Measurements from ENCODE around the gene MTCL1.

The MTCL1 gene

GRCh38 chr18:8713691-8714090, 8.3 kb downstream of the MTCL1 start:
- no peak for DNase-seq (ENCODE audit: low read depth in 2 of 2)

GRCh38 chr18:8715599-8715998, 10.2 kb downstream of the MTCL1 start:
- DNase-seq (ENCODE audit: low read depth in 2 of 2), result no peak

GRCh38 chr18:8717011-8717770, 11.8 kb downstream of the MTCL1 start:
- DNase-seq (ENCODE audit: low read depth in 2 of 2), result no peak

DNA sequence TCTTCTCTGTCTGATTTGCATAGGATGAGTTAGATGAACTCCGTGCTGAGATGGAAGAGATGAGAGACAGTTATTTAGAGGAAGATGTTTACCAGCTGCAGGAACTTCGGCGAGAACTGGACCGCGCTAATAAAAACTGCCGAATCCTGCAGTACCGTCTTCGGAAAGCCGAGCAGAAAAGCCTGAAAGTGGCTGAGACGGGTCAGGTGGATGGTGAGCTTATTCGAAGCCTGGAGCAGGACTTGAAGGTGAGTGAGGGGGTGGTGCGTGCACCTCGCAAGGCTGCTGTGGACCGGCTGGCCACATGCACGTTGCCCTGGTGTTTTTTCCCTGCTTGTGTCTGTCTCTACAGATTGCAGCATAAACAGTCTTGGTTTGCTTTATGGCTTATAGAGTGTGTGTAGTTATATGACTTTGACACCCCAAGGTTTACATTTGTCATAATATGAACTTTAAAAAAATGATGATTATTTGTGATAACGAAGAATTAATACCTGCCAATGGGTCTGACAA, 13.1 kb downstream of the MTCL1 start:
- no peak for DNase-seq (ENCODE audit: low read depth in 2 of 2)

DNA sequence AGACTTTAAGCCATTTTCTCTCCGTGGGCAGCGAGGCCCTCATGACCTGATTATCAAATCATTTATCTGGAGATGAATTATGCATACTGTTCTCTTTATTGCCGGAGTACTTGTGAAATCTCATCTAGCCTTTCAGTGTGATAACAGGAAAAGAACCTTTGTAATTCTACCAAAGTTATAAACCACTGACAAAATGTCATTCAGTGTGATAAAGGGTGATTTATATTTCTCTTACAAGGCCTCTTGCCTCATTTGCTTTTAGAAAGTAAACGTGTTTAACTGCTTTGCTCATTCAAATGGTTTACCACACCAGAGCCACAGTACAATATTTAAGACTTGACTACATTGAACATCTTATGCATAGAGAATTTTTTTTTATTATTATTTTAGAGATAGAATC, 13.8 kb downstream of the MTCL1 start:
- no peak for DNase-seq (ENCODE audit: low read depth in 2 of 2)

GRCh38 chr18:8720141-8720540, 14.8 kb downstream of the MTCL1 start:
- no peak for DNase-seq (ENCODE audit: low read depth in 2 of 2)

DNA sequence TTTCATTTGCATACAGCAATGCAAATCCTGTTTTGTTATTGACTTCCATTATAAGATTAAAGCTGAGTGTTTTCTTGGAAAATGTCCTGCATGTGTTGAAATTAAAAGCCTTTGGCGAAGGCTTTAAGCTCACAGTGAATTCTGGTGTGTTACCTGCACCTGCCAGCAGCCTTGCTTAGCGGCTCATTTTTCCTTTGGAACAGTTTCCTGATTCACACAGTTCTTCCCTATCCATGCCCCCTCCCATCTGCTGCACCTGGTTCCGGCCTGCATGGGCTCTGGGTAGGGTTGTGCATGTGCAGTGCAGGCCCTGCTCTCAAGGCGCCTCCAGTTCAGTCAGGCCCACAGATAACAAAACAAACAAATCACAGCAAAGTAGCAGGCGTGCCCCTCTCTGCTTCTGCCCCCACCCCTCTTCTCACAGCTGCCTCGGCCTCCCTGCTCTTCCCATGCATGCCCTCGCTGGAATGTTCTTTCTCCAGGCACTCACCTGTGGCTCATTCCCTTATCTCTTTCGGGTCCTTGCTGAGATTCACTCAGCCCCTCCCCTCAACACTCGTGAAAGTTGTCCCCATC, 15.8 kb downstream of the MTCL1 start:
- no peak for DNase-seq (ENCODE audit: low read depth in 2 of 2)

DNA sequence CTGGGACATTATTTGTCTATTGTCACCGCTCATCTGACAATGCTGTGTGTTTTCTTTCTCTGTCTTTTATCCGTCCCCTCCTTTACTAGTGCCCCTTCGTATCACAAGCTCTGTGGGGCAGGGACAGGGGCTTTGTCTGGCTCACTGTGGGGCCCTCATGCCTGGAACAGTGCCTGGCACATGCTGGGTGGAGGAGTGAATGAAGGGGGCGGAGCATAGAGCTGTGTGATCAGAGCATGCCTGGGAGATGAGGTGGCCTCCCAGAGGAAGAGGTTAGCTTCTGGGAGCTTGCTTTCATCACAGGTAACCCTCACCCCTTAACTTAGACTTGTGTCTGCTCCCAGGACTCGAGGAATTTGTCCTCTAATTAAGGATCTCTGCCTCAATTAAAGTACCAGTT, 16.4 kb downstream of the MTCL1 start:
- no peak for DNase-seq (ENCODE audit: low read depth in 2 of 2)

- DNase-seq (ENCODE audit: low read depth in 2 of 2), result no peak
These were observed 17.8 kb downstream of the MTCL1 start for GRCh38 chr18:8722946-8723820.

GRCh38 chr18:8724452-8724851, 19.1 kb downstream of the MTCL1 start:
- DNase-seq (ENCODE audit: low read depth in 2 of 2), result no peak

DNA sequence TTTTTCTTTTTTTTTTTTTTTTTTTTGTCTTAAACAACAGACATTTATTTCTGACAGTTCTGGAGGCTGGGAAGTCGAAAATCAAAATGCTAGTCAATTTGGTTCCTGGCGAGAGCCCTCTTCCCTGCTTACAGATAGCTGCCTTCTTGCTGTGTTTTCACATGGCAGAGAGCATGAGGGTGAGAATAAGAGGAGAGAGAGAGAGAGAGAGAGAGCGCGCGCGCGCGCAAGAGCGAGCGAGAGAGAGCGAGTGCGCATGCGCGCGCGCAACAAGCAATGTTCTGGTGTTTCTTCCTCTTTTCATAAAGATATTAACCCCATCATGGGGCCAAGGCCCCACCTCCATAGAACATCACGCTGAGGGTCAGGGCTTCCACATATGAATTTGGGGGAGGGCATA, 20.9 kb downstream of the MTCL1 start:
- DNase-seq (ENCODE audit: low read depth in 2 of 2), result no peak

DNA sequence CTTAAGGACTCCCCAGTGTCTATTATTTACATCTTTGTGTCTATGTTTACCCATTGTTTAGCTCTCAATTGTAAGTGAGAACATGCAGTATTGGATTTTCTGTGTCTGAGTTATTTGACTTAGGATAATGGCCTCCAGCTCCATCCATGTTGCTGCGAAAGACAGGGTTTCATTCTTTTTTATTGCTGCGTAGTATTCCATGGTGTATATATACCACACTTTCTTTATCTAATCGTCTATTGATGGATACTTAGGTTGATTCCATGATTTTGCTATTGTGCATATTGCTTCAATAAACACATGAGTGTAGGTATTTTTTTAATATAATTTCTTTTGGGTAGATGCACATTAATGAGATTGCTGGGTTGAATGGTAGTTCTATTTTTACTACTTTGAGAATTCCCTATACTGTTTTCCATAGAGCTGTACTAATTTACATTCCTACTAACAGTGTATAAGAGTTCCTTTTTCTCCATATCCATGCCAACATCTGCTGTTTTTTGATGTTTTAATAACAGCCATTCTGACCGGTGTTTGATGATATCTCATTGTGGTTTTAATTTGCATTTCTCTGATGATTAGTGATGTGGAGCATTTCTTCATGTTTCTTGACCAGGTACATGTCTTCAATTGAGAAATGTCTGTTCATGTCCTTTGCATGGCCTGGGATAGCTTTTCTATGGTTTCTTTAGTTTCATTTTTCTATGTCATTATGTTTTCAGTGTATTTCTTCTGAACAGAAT, 21.8 kb downstream of the MTCL1 start:
- DNase-seq (ENCODE audit: low read depth in 2 of 2), result no peak

DNA sequence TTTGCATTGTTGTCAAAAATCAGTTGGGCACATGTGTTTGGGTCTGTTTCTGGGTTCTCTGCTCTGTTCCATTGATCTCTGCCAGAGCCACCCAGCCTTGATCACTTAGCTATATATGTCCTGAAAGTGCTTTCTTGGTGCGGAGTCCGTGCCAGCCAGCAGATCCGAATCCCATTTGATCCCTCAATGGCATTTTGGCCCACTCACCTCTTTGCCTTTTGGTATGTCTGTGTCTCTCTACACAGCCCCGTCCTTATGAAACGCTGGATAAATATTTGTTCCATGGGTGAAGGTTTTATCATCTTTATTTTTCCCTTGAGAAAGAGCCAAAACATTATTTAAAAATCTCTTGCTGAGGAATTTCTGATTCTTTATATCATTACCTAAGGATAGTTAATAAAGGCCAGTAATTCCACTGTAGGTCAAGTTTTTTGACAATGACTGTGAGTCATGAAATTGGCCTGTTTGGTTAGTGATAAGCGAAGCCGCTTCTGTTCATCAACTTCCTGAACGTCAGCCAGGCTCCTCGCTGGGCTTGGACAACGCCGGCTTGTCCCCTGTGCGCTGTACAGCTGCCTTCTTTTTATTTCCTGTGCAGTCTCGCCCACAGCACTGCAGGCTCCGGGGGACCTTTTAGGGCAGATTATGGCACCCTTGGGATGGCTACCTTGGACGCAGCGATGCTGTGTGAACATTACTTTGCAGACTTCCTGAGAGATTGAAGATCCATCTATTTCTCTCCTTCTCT, 24.9 kb downstream of the MTCL1 start:
- no peak for DNase-seq (ENCODE audit: low read depth in 2 of 2)

DNA sequence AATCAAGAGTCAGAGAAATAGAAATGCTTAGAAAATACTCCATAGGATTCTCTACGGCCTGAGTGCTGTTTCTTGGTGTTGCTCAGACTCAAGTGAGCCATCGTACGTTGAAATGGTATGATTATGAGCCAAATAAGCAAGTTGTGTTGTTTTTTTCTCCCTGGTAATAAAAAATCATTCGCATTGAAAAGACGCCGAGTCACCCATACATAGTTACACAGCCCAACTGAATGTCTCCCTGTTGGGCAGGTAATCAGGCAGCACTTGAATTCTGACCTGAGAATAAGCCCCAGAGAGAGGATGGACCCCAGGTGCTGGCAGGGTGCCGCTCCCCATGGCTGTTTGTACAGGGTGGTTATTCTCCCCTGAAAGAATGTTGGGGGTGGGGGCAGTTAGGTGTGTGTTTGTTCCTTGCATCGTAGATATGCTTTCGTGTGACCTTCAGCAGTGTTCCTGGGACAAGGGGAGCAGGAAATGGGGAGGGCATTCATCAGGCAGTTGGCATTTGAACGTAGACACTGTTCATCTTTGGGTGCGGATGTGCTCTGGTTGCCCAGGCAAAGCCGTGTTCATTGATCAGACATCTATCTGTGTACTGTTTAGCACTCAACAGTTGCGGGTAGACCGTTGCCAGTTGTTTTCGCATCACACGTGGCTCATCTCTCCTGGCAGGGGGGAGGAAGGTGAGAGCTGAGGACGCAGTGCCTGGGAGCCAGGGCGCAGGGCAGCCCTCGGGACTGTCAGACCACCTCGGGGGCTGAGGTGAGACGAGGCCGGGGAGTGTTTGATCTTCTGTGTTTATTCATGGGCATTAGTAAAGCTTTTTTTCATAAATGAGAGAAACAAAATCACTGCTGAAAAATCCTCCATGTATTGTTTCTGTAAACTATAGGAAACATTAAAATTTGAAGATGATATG, 27.3 kb downstream of the MTCL1 start:
- DNase-seq (ENCODE audit: low read depth in 2 of 2), result no peak

DNA sequence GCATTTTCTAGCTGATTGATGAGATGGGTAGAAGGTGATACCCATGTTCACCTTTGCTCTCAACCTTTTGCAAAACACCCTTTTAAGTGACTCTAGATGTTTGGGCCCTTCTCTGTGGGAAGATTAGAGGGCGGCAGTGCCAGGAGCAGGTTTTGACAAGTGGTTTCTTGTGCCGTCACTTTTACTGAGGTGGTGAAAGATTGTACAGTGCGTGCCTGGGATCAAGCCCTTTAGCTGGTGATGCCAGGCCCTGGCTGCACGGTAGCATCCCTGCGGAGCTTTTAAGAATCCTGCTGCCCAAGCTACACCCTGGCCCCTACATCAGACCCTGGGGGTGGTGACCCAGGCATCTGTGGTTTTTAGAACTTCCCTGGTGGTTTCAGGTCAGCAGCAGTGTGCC, 29.1 kb downstream of the MTCL1 start:
- DNase-seq (ENCODE audit: low read depth in 2 of 2), result no peak

- DNase-seq (ENCODE audit: low read depth in 2 of 2), result no peak
These were observed 29.9 kb downstream of the MTCL1 start for GRCh38 chr18:8735274-8735673.

- no peak for DNase-seq (ENCODE audit: low read depth in 2 of 2)
These were observed 35.8 kb downstream of the MTCL1 start for GRCh38 chr18:8741117-8741516.

DNA sequence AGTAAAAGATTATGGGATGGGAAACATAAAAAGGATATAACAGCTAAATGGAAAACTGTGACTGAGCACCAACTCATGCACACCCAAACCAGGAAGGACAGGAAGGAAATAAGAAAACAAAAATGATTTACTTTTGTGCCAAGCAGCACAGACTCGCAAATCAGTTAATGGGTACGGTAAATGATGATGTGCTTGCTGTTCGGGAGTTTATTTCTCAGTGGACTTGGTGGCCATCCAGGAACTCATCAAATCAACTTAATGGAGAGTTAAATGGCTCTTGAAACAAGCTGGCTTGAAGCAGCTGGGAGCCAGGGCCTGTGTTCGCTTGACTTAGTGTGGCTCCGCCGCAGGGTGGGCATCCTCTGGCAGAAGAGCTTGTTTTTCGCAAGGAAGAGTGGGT, 36.2 kb downstream of the MTCL1 start:
- no peak for DNase-seq (ENCODE audit: low read depth in 2 of 2)

GRCh38 chr18:8742387-8743361, 37.3 kb downstream of the MTCL1 start:
- DNase-seq (ENCODE audit: low read depth in 2 of 2), result no peak

Measured in stimulated activated CD8-positive, alpha-beta memory T cell treated with anti-CD3 and anti-CD28 coated beads, Interleukin-2, amount 100 ng/mL, for 1 hour (primary cell).